ENCODE data around the gene MEOX2. TPM values are rescaled to one million over a fixed set of nuclear protein-coding genes. Genes with fewer than 3 reads are reported as not detected.

The MEOX2 gene
- total RNA-seq, 2 experiments from 2014 or later = not detected

DNA sequence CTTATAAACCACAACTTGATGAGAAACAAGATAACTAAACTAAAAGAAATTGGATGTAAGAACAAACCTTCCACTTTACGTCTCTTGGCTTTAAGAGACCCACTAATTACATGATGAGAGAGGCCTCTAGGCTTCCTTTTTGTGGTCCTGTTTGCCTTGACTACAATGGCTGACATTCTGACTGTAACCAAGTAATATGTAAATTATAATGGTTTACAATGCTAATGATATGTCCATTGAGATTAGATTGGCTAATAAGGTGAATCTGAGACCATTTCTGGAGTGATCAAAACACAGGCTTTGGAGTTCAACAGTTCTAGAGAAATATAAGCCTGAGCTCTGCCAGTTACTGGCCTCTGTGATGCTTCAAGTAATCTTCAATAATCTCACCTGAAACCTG, 85.3 kb downstream of the MEOX2 start:
- H3K4me3 Mint-ChIP-seq = no peak overlapping the region
- POLR2A ChIA-PET = no interaction called here
- CTCF ChIA-PET = no interaction called here
- no peaks in the 10 kb centered on the region for H3K27me3 Mint-ChIP-seq
- H3K27ac Mint-ChIP-seq = no peak overlapping the region
- H3K36me3 Mint-ChIP-seq = no peaks in the 10 kb centered on the region
- DNase-seq = no peak
- H3K9me3 Mint-ChIP-seq = no peaks in the 10 kb centered on the region
- intact Hi-C loops (cut with micrococcal nuclease) = no loop called here
- no peaks in the 10 kb centered on the region for H3K4me1 Mint-ChIP-seq (ENCODE audit: low read depth)

DNA sequence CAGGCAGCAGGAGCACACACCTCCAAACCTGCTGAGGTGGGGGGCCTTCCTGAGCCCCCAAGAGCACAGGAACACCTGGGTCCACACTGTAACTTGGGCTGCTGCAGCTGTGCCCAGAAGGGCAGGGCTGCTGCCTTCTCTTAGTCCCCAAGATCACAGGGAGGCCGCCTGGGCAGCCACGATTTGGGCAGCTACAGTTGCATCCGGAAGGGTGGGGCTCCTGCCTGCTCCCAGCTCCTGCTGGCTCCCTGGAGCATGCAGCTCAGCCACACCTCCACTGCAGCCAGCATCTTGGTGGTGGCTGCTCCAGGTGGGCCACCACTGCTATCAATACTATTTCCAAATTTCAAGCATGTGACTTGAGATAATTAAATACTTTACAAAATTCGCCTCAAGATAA, 86.2 kb downstream of the MEOX2 start:
- intact Hi-C loops (cut with micrococcal nuclease) = no loop called here
- DNase-seq = no peak
- no peak overlapping the region for H3K27ac Mint-ChIP-seq
- no peak overlapping the region for H3K4me3 Mint-ChIP-seq
- POLR2A ChIA-PET = no interaction called here
- H3K9me3 Mint-ChIP-seq = no peaks in the 10 kb centered on the region
- no peaks in the 10 kb centered on the region for H3K27me3 Mint-ChIP-seq
- H3K36me3 Mint-ChIP-seq = no peaks in the 10 kb centered on the region
- H3K4me1 Mint-ChIP-seq (ENCODE audit: low read depth) = no peaks in the 10 kb centered on the region
- CTCF ChIA-PET = no interaction called here

DNA sequence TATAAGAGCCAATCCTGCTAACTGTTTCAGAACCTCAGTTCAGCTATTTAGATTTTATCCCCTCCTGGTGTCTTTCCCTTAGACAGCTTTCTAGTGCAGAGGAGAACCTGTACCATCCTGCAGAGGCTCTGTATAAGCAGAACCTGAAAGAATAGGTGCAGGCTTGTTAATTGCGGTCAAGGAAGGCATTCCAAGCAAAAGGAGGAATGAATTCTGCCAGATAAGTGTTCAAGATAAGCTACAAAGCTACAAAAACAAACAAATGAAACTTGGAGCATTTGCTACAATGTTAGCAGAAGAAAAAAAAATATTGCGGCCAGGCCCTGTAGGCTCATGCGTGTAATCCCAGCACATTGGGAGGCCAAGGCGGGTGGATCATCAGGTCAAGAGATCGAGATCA, 92.0 kb downstream of the MEOX2 start:
- Mint-ChIP-seq H3K4me3 (no peak overlapping the region), H3K4me1 (ENCODE audit: low read depth) (no peaks in the 10 kb centered on the region), H3K36me3 (no peaks in the 10 kb centered on the region), H3K27ac (no peak overlapping the region), H3K9me3 (no peaks in the 10 kb centered on the region), H3K27me3 (no peaks in the 10 kb centered on the region)
- ChIA-PET POLR2A (no interaction called here), CTCF (no interaction called here)
- no peak for DNase-seq
- intact Hi-C loops (cut with micrococcal nuclease) = no loop called here

DNA sequence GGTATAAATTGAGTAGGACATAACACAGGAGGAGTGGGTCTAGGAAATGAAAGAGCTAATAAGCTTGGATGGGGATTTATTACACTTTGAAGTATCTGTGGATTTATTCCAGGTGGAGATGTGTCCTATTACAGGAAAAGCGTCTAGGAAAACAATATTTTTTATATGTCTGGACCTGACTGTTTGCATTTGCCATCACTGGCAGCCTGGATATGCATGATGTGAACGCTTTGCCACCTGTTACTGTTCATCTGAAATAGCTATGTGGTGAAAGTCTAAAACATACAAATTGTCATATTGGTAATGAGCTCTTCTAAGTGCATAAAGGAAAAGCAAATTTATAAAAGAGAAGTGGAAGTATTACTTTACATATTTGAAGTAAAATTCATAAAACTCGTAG, 93.1 kb downstream of the MEOX2 start:
- ChIA-PET CTCF (no interaction called here), POLR2A (no interaction called here)
- Mint-ChIP-seq H3K27ac (no peak overlapping the region), H3K4me1 (ENCODE audit: low read depth) (no peaks in the 10 kb centered on the region), H3K9me3 (no peaks in the 10 kb centered on the region), H3K27me3 (no peaks in the 10 kb centered on the region), H3K36me3 (no peaks in the 10 kb centered on the region), H3K4me3 (no peak overlapping the region)
- intact Hi-C loops (cut with micrococcal nuclease) = no loop called here
- no peak for DNase-seq

DNA sequence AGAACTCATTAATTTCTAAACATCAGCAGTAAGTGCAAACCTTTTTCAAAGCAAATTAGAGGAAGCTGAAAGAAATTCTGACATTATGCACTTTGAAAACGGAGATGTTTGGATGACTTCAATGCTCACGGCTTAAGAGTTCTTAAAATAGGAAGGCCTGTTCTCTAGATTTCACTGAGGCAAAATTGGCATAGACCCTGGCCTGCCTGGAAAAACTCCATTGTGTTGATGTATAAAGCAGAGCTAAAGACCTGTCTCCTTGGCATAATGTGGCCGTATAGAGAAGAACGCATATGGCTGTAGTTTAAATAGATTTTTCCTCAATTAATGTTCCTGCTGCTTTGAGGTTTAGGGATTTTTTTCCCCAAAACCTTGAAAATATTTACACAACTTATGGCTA, 100.2 kb downstream of the MEOX2 start:
- CTCF ChIA-PET = no interaction called here
- DNase-seq = no peak
- H3K4me3 Mint-ChIP-seq = no peak overlapping the region
- no peaks in the 10 kb centered on the region for H3K36me3 Mint-ChIP-seq
- H3K27ac Mint-ChIP-seq = no peak overlapping the region
- H3K27me3 Mint-ChIP-seq = no peaks in the 10 kb centered on the region
- peaks cover 7% of the 10 kb centered on the region for H3K9me3 Mint-ChIP-seq
- intact Hi-C loops (cut with micrococcal nuclease) = no loop called here
- no peaks in the 10 kb centered on the region for H3K4me1 Mint-ChIP-seq (ENCODE audit: low read depth)
- POLR2A ChIA-PET = no interaction called here

DNA sequence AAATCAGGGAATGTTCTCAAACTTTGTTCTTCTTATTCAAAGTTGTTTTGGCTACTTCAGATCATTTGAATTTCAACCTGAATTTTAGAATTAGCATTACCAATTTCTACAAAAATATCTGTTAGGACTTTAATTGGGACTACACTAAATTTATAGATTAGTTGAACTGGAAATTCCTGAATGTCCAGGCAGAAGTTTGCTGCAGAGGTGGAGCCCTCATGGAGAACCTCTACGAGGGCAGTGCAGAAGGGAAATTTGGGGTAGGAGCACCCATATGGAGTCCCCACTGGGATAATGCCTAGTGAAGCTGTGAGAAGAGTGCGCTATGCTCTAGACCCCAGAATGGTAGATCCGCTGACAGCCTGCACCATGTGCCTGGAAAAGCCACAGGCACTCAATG, 101.9 kb downstream of the MEOX2 start:
- Mint-ChIP-seq H3K27me3 (no peaks in the 10 kb centered on the region), H3K27ac (no peak overlapping the region), H3K9me3 (peaks cover 7% of the 10 kb centered on the region), H3K36me3 (no peaks in the 10 kb centered on the region), H3K4me1 (ENCODE audit: low read depth) (no peaks in the 10 kb centered on the region), H3K4me3 (no peak overlapping the region)
- no peak for DNase-seq
- POLR2A ChIA-PET = no interaction called here
- CTCF ChIA-PET = no interaction called here
- intact Hi-C loops (cut with micrococcal nuclease) = no loop called here

DNA sequence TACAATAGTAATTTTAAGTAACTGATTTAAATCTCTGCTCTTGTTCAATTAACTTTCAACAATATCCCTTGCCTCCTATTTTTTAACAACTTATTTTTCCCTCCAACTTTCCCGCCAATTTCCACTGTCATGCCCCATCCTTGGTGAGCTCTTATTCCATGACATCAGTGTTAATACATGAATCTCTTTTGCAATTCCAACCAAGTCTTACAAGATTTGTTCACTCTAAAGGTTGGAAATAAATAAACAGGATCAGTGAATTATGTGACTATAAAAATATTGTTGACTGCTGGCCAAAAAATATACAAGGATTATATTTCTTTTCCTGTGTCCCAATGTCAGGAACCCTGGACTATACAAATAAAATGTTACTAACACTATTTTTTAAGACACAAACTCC, 103.7 kb downstream of the MEOX2 start:
- Mint-ChIP-seq H3K27me3 (no peaks in the 10 kb centered on the region), H3K4me3 (no peak overlapping the region), H3K27ac (no peak overlapping the region), H3K4me1 (ENCODE audit: low read depth) (no peaks in the 10 kb centered on the region), H3K9me3 (peaks cover 7% of the 10 kb centered on the region), H3K36me3 (no peaks in the 10 kb centered on the region)
- POLR2A ChIA-PET = no interaction called here
- intact Hi-C loops (cut with micrococcal nuclease) = no loop called here
- CTCF ChIA-PET = no interaction called here
- DNase-seq = no peak

DNA sequence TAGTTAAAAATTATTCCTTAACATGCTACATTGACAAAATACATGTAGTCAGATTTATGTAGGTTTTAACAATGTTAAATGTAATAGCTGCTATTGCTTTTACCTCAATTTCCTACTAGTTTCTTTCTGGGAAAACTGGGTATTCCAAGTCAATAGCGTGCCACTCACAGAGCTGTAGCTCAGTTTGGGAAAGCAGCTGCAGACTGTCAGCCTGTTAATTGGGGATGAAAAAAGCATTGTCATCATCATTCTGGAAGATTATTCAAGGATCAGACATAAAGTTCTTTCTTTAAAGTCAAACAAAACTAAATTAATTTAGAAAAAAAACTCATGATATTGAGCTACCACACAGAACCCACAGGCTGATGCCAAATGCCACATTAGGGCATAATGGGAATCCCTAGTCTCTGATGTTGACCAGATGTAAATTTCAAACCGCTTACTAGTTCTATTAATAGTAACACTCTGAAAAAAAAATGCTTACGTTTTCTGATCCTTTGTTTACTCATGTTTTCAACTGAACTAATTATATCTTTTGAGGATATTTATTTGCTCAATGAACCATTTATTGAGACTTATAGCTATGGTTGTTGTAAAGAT, 105.0 kb downstream of the MEOX2 start:
- H3K27ac Mint-ChIP-seq = no peak overlapping the region
- no peak overlapping the region for H3K4me3 Mint-ChIP-seq
- H3K27me3 Mint-ChIP-seq = no peaks in the 10 kb centered on the region
- H3K4me1 Mint-ChIP-seq (ENCODE audit: low read depth) = no peaks in the 10 kb centered on the region
- DNase-seq = no peak
- ChIA-PET POLR2A (no interaction called here), CTCF (no interaction called here)
- intact Hi-C loops (cut with micrococcal nuclease) = no loop called here
- H3K9me3 Mint-ChIP-seq = peaks cover 7% of the 10 kb centered on the region
- no peaks in the 10 kb centered on the region for H3K36me3 Mint-ChIP-seq

DNA sequence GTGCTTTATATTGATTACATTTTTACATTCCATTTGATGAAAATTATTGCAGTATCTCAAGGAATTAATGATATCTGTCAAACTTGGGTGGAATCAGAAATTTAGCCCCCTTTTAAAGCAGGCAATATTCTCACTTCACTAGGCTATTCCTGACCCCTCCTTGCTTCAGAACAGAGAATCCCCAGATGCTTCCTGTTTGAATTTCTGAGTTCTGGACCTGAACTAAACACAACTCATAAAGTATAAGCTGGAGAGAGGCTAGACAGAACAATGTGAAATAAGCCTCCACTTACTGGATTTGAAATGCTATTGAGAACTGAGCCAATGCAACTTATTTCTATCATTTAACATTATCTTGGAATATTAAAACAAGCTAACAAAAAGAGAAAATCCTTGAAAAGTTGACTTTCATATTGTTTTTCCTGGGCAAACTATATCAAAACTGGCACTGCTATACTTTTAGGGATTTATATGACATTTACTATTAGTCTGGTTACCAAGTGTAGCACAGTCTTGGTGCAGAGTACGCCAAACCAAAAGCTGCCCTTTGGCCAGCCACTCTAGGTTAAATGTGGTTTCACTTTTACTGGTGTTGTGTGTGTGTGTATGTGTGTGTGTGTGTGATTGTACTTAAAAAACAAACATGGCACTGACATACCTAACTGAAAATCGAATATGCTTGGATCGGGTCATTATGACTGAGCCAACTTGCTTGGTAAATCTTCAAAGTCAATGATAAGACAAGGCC, 105.7 kb downstream of the MEOX2 start:
- Mint-ChIP-seq H3K4me1 (ENCODE audit: low read depth) (no peaks in the 10 kb centered on the region), H3K27ac (no peak overlapping the region), H3K4me3 (no peak overlapping the region), H3K9me3 (peaks cover 7% of the 10 kb centered on the region), H3K36me3 (no peaks in the 10 kb centered on the region), H3K27me3 (no peaks in the 10 kb centered on the region)
- DNase-seq = no peak
- intact Hi-C loops (cut with micrococcal nuclease) = no loop called here
- ChIA-PET CTCF (no interaction called here), POLR2A (no interaction called here)

DNA sequence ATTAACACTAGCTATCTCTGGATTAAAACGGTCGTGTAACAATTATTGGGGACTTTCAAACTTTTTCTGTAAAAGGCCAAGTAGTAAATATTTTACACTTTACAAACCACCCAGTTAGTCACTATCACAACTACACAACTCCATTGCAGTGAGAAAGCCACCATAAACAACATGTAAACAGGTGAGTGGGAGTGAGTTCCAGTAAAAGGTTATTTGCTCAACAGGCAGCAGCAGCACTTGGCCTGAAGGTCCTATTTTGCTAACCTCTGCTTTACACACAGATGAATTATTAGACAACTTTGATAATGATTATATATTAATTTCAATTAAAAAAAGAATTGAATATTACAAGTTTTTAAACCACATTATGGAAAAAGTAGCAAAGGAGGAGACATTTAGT, 108.9 kb downstream of the MEOX2 start:
- intact Hi-C loops (cut with micrococcal nuclease) = no loop called here
- Mint-ChIP-seq H3K4me1 (ENCODE audit: low read depth) (no peaks in the 10 kb centered on the region), H3K36me3 (no peaks in the 10 kb centered on the region), H3K9me3 (no peaks in the 10 kb centered on the region), H3K27me3 (no peaks in the 10 kb centered on the region), H3K4me3 (no peak overlapping the region), H3K27ac (no peak overlapping the region)
- no peak for DNase-seq
- ChIA-PET POLR2A (no interaction called here), CTCF (interaction anchor here (0.6 kb wide), 1 partner anchor 9 kb away, joined by 3 read pairs; no protein-coding TSS in a partner anchor)

DNA sequence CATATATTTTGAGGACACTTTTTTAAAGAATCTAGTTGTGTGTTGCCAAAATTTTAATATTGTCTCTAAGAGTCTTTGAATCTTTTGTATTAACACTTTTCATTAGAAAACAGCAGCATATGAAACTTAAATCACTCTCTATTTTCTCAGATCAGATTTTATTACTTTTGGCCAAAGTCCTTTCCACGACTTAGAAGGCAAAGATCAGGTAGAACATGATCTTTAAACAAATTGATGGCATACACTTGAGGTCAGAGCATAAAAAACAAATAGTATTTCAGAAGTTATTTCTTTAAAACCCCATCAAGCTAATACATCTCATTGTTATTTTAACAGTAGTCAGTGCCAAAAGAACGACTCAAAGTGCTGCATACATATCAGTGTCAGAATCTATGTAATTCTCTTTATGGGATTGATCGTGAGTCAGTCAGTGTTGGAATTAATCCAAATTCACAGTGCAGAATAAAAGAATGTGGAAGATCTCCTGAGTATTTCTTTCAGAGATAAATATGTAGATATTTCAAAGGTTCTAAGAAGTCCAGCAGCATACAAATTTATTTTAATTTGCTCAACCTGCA, 115.1 kb downstream of the MEOX2 start:
- ChIA-PET POLR2A (no interaction called here), CTCF (no interaction called here)
- Mint-ChIP-seq H3K9me3 (peaks cover 13% of the 10 kb centered on the region), H3K27ac (no peak overlapping the region), H3K4me1 (ENCODE audit: low read depth) (no peaks in the 10 kb centered on the region), H3K4me3 (no peak overlapping the region), H3K27me3 (no peaks in the 10 kb centered on the region), H3K36me3 (no peaks in the 10 kb centered on the region)
- intact Hi-C loops (cut with micrococcal nuclease) = no loop called here
- DNase-seq = no peak

DNA sequence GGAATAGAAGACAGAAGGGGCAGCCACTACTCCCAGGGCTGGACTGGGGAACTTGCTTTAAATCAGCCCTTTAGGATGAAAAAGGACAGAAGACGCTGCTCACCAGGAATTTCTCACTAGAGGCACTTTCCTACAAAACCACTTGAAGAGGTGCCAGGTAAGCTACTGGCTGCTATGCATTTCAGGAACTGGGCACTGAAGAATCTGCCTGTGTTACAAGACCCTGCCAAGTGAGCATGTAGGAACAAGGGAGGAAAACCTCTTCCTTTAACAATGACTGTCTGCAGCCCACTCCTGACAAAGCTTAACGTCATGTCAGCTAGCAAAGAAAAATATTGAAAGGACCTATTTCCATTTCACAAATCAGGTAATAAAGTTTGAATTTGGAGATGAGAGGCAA, 118.8 kb downstream of the MEOX2 start:
- no peaks in the 10 kb centered on the region for H3K27me3 Mint-ChIP-seq
- no peak overlapping the region for H3K4me3 Mint-ChIP-seq
- no peak overlapping the region for H3K27ac Mint-ChIP-seq
- ChIA-PET CTCF (no interaction called here), POLR2A (no interaction called here)
- no peak for DNase-seq
- peaks cover 13% of the 10 kb centered on the region for H3K9me3 Mint-ChIP-seq
- intact Hi-C loops (cut with micrococcal nuclease) = no loop called here
- H3K4me1 Mint-ChIP-seq (ENCODE audit: low read depth) = no peaks in the 10 kb centered on the region
- H3K36me3 Mint-ChIP-seq = no peaks in the 10 kb centered on the region

DNA sequence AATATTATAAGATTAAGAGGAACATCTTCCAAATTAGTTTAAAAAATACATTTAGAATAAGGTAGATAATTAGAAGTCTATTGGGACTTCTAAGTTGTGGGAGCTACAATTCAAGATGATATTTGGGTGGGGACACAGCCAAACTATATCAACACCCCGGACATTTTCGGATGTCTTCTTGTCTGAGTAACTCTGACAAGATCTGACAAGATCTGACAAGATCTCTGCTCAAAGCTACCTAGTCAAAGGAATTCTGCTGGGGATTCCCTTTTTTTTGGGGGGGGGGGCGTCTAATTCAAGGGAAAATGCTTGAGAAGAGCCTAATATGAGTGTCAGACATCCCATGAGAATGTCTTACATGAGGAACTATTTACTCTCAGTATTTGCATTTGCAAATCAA, 119.4 kb downstream of the MEOX2 start:
- ChIA-PET CTCF (no interaction called here), POLR2A (no interaction called here)
- peaks cover 10% of the 10 kb centered on the region for H3K9me3 Mint-ChIP-seq

More for the DNA sequence above, 119.4 kb downstream of the MEOX2 start:
- Mint-ChIP-seq H3K36me3 (no peaks in the 10 kb centered on the region), H3K27me3 (no peaks in the 10 kb centered on the region), H3K4me1 (ENCODE audit: low read depth) (no peaks in the 10 kb centered on the region), H3K4me3 (no peak overlapping the region), H3K27ac (no peak overlapping the region)
- intact Hi-C loops (cut with micrococcal nuclease) = no loop called here
- DNase-seq = no peak
